WI38 (cell line): ENCODE results near the gene LRMDA.

Experiments
- H3K4me3 ChIP-seq: 2 replicates; pipeline ENCODE4 v1.5.1; 2011; ENCODE audit warnings: low read depth, mild to moderate bottlenecking, control low read depth, low read length
- TF ChIP-seq, protein P1 (sequence below): IDR thresholded peaks from 2 replicates; pipeline ENCODE4 v1.5.1; 2012; ENCODE audit warnings: low read depth, mild to moderate bottlenecking, control low read depth, low read length

The LRMDA gene

DNA sequence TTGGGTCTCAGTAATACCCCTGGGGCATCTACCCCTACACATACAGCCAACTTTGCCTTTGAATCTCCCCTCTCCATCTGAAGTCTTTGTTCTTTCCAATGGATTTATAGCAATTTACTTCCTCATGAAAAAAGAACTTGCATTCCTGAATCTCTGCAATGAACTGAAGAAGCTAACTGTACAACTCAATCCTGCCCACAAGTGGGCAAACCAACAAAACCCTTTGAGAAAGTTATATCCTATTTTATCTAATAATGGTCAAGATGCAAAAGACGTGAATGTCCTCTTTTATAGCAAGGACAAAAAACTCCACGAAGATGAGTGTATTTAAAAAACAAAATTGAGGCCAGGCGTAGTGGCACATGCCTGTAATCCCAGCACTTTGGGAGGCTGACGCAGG lies 991.3 kb downstream of the LRMDA start:
- no peak overlapping the region for H3K4me3 ChIP-seq
- TF ChIP-seq, protein P1, sequence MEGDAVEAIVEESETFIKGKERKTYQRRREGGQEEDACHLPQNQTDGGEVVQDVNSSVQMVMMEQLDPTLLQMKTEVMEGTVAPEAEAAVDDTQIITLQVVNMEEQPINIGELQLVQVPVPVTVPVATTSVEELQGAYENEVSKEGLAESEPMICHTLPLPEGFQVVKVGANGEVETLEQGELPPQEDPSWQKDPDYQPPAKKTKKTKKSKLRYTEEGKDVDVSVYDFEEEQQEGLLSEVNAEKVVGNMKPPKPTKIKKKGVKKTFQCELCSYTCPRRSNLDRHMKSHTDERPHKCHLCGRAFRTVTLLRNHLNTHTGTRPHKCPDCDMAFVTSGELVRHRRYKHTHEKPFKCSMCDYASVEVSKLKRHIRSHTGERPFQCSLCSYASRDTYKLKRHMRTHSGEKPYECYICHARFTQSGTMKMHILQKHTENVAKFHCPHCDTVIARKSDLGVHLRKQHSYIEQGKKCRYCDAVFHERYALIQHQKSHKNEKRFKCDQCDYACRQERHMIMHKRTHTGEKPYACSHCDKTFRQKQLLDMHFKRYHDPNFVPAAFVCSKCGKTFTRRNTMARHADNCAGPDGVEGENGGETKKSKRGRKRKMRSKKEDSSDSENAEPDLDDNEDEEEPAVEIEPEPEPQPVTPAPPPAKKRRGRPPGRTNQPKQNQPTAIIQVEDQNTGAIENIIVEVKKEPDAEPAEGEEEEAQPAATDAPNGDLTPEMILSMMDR = no peak; the same call in 1 of the 2 replicates

DNA sequence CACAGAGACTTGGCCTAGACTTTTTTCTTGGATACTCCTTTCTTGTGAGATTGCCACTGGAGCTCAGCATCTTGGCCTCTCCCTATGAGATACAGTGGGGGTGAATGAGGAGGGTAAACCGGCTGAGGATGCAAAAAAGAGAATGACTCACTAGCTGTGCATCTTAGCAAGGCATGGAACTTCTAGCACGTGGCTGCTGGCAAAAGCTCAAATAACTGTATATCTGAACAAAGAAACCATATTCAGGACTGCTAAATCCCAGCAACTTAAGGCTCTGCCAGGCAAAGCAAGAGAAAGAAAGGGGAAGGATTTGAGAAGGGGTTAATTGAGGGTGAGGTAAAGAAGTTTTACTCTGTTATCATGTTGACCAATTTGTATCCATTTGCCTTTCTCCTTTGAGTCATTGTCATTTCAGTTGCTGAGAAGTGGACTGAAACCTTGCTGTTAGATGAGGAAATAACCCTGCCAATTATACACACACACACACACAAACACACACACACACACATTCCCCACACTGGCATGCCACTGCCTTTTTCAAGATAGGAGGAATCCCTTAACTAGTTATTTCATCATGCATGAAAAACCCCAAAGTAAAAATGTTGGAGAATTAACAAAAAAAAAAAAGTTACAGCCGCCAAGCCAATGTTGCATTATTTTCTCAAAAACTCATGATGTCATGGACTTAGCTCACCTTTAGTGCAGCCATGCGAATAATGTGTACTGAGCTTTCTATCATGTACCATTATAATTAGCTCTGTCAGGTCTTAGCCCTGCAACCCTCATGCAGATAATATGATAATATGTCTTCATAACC lies 997.3 kb downstream of the LRMDA start:
- H3K4me3 ChIP-seq = no peak overlapping the region
- TF ChIP-seq, protein P1 = no peak

DNA sequence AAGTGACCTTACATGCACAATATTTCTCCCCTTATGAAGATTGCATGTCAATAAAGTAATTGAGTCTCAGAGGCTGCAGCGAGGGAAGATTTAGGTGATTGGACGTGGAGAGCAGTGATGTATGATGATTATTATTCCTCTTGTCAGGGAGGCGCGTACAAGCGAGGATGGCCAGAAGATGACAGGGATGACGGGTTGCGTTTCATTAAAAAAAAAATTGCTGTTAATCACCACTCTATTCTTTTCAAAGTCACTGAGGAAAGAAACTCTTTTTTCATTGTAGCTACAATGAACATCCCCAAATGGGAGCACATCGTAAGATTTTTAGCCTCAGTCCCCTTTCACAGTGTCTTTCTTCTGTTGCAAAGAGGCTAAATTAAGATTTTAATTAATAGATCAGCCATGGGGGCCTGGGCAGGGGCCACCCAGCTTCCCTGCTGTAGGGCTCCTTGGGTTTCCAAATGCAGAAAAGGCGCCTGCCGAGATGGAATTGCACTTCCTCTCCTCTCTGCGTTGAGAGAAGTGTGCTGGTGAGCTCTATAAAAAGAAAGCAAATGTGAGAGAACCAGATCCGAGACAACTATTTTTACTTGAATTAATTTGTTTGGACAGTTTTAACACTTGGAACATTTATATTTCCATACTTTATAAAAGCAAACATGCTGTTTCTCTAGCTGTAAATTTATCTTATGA lies 998.1 kb downstream of the LRMDA start:
- no peak overlapping the region for H3K4me3 ChIP-seq
- TF ChIP-seq, protein P1 = no peak

DNA sequence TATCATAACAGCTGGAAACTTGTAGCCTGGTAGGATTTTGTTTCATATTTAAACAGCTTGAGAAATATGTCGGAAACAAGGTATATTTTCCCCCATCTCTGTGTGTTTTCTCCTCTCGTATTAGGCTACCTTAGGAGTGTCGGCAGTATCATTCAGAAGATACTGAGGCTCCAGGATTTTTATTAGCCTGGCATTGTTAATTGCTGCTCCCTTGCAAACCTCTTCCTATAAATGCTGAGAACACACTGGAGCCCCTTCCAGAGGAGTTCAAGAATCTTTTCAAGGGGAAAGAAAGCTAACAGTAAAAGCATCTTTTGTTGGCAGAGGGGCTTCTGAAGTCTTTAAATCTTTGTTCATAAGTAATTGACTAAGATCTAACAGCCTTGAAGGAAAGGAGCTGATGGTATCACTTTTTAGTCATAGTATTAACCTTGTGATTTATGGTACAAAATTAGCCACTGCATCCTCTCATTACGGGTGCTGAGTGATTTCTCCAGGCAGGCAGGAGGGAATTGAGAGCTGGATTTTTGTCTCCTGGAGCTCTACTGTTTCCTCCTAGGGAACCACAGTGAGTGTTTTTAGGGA lies 998.7 kb downstream of the LRMDA start:
- H3K4me3 ChIP-seq = no peak overlapping the region
- TF ChIP-seq, protein P1 = no peak

DNA sequence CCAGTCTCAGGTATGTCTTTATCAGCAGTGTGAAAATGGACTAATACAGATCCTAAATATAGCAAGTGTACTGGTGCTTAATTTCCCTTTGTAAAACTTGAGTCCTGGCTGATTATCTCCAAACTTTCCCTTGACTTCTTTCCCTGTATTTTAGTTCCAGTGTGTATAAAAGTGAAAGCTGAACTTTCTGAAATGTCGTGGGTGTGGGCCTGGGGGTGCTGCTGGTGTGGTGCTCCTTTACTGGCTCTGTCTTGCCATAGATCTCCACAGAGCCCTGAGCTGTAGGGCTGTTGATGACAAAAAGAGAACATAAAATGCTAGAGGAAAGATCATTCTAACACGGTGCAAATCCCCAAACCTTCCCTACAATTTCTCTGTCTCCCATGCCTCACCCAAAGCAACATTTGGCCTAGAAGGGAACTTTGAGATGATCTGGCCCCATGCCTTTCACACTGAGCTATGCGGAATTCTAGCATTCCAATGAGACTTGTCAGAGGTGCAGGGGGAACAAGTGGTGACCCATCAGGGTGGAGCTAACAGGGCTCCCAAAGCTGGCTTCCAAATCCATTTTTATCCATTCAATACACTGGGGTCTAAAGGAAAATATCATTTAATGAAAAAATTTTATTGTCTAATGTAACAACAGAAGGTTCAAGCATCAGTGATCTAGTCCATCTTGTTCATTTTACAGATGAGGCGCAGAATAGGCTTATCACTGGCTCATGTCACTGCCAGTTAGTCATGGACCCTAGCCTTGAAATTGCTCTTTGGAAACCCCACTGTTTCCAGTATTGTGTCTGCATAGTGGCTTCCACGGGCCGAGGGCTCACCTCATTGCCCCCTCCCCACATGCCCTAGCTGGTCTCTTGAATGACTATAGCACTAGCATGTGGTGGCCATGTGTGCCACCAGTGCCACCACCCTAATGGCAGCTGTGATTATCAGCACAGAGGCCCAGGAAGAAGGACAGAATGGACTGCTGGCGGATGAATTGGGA lies 1000.9 kb downstream of the LRMDA start:
- no peak overlapping the region for H3K4me3 ChIP-seq
- TF ChIP-seq, protein P1 = no peak

DNA sequence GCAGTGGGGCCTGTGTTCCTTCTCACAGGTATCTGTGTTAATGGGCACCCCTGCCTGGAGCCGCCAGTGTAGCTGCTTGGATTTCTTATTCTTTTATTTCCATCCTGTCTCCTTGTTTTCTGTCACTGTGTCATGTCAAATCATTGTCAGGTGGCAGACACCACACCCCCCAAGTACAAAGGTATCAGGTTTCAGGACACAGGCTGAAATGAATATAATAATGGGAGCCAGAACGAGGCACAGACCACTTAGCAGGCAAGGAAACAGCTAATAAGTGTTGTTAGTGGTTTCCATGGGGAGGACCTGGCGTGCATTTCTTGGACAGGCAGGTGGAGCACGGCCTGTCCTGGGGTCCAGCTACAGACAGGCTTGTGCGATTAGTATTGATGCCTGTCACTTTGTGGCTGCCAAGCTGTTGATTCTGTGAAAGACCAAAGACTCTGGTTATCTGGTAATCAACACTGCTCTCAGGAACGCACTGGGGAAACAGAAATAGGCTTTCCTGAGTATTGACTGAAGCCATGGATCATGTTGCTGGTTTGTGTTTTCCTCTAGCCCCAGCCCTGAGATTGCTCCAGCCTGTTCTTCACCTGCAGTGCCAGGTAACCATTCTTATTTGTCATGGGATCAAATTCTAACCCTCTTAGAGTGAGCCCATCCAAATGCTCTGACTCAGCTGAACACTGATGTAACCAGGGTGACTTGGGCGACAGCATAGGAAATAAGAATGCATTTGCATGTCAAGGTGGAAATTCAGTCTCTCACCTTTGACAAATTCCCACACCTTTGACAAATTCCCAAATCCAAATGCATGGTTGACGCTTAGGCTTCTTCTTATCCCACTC lies 1002.0 kb downstream of the LRMDA start:
- TF ChIP-seq, protein P1 = no peak
- H3K4me3 ChIP-seq = no peak overlapping the region
